HCEC 1CT (cell line): ENCODE data around the gene DCTN2.
"Not testable (repeated sequence)": the region's sequence is repeated elsewhere in the genome, so short reads cannot be mapped to it uniquely, and the experiment has no call there.

Experiments used
- DNase-seq: peaks from one replicate; pipeline ENCODE4 v3.0.0-alpha.2; 2017

Gene DCTN2

GRCh38 chr12:57513677-57514076 lies 33.3 kb downstream of the DCTN2 start:
- not testable (repeated sequence) for DNase-seq

- no peak for DNase-seq
Measured at GRCh38 chr12:57513266-57513665, 33.7 kb downstream of the DCTN2 start.

GRCh38 chr12:57512665-57513064 lies 34.3 kb downstream of the DCTN2 start:
- DNase-seq = no peak

GRCh38 chr12:57511588-57512325 lies 35.2 kb downstream of the DCTN2 start:
- DNase-seq = no peak

- DNase-seq = no peak
Measured at GRCh38 chr12:57511161-57511560, 35.8 kb downstream of the DCTN2 start.

GRCh38 chr12:57507796-57508195 lies 39.2 kb downstream of the DCTN2 start:
- not testable (repeated sequence) for DNase-seq

GRCh38 chr12:57506541-57506940 lies 40.5 kb downstream of the DCTN2 start:
- not testable (repeated sequence) for DNase-seq

GRCh38 chr12:57502311-57502969 lies 44.6 kb downstream of the DCTN2 start:
- DNase-seq = not testable (repeated sequence)

GRCh38 chr12:57500213-57500612 lies 46.8 kb downstream of the DCTN2 start:
- DNase-seq = no peak

- DNase-seq = no peak
Measured at GRCh38 chr12:57498571-57498970, 48.4 kb downstream of the DCTN2 start.

- DNase-seq = no peak
Measured at GRCh38 chr12:57498132-57498502, 48.9 kb downstream of the DCTN2 start.

GRCh38 chr12:57497223-57498131 lies 49.5 kb downstream of the DCTN2 start:
- DNase-seq = no peak

- no peak for DNase-seq
Measured at GRCh38 chr12:57496822-57497221, 50.2 kb downstream of the DCTN2 start.

- DNase-seq = not testable (repeated sequence)
Measured at GRCh38 chr12:57495051-57495701, 51.8 kb downstream of the DCTN2 start.

GRCh38 chr12:57491393-57492280 lies 55.4 kb downstream of the DCTN2 start:
- DNase-seq = no peak

GRCh38 chr12:57490126-57490525 lies 56.9 kb downstream of the DCTN2 start:
- no peak for DNase-seq

- no peak for DNase-seq
Measured at GRCh38 chr12:57489157-57489641, 57.8 kb downstream of the DCTN2 start.

- no peak for DNase-seq
Measured at GRCh38 chr12:57488402-57489156, 58.4 kb downstream of the DCTN2 start.

- DNase-seq = peak; percentile 97
Measured at GRCh38 chr12:57487597-57488401, 59.2 kb downstream of the DCTN2 start, which contains the start of gene MARS1. Gene MARS1, plus strand, starts transcription at chr12:57488068. Its CDS starts 23 bp downstream, at chr12:57488091.

- no peak for DNase-seq
Measured at GRCh38 chr12:57487055-57487596, 59.9 kb downstream of the DCTN2 start.
